Stimulated activated CD4-positive, alpha-beta T cell treated with anti-CD3 and anti-CD28 coated beads, Interleukin-2, amount 100 ng/mL, for 24 hours (primary cell): Measurements from ENCODE around the gene SLC24A3.
"Not testable (repeated sequence)": the region's sequence is repeated elsewhere in the genome, so short reads cannot be mapped to it uniquely, and the experiment has no call there.

ENCODE experiments used
- DNase-seq, 2 donors: peaks; one replicate each; pipeline ENCODE4 v3.0.0-alpha.2; 2020

Gene SLC24A3

GRCh38 chr20:19652591-19653026 is 440.2 kb downstream of the SLC24A3 start:
- no peak for DNase-seq

GRCh38 chr20:19653327-19653726 is 440.9 kb downstream of the SLC24A3 start:
- no peak for DNase-seq

- no peak for DNase-seq
Observed at GRCh38 chr20:19654921-19655320, 442.5 kb downstream of the SLC24A3 start.

GRCh38 chr20:19658137-19658536 is 445.7 kb downstream of the SLC24A3 start:
- DNase-seq = no peak

GRCh38 chr20:19659448-19659847 is 447.0 kb downstream of the SLC24A3 start:
- DNase-seq = no peak

GRCh38 chr20:19660808-19661378 is 448.5 kb downstream of the SLC24A3 start:
- DNase-seq = no peak

GRCh38 chr20:19661717-19662636 is 449.5 kb downstream of the SLC24A3 start:
- DNase-seq = peak; percentile 45 to 48

- no peak for DNase-seq
Observed at GRCh38 chr20:19662637-19662995, 450.2 kb downstream of the SLC24A3 start.

- no peak for DNase-seq
Observed at GRCh38 chr20:19668418-19668817, 456.0 kb downstream of the SLC24A3 start.

GRCh38 chr20:19670829-19671228 is 458.4 kb downstream of the SLC24A3 start:
- DNase-seq = no peak

GRCh38 chr20:19671374-19671773 is 458.9 kb downstream of the SLC24A3 start:
- DNase-seq = no peak

GRCh38 chr20:19672498-19672897 is 460.1 kb downstream of the SLC24A3 start:
- no peak for DNase-seq

GRCh38 chr20:19673575-19673974 is 461.1 kb downstream of the SLC24A3 start:
- DNase-seq = no peak

- DNase-seq = no peak
Observed at GRCh38 chr20:19676202-19676601, 463.8 kb downstream of the SLC24A3 start.

- no peak for DNase-seq
Observed at GRCh38 chr20:19677336-19677735, 464.9 kb downstream of the SLC24A3 start.

- DNase-seq = not testable (repeated sequence)
Observed at GRCh38 chr20:19678591-19678990, 466.1 kb downstream of the SLC24A3 start.

GRCh38 chr20:19679900-19680495 is 467.6 kb downstream of the SLC24A3 start:
- no peak for DNase-seq

GRCh38 chr20:19682249-19682648 is 469.8 kb downstream of the SLC24A3 start:
- DNase-seq = no peak

- no peak for DNase-seq
Observed at GRCh38 chr20:19683188-19683587, 470.7 kb downstream of the SLC24A3 start.

- DNase-seq = no peak
Observed at GRCh38 chr20:19683822-19684221, 471.4 kb downstream of the SLC24A3 start.

- peak in 1 of 2 donors; percentile 2 for DNase-seq
Observed at GRCh38 chr20:19688031-19688806, 475.8 kb downstream of the SLC24A3 start.

GRCh38 chr20:19690462-19690861 is 478.0 kb downstream of the SLC24A3 start:
- DNase-seq = no peak

GRCh38 chr20:19691125-19691524 is 478.7 kb downstream of the SLC24A3 start:
- DNase-seq = no peak
